ENCODE measurements around the gene LRRC27. TPM values are rescaled to one million over a fixed set of nuclear protein-coding genes. Genes with fewer than 3 reads are reported as not detected.

The LRRC27 gene
- total RNA-seq, 4 donors from 2014 or later, result 3.1 to 5.8 (median 4.4) TPM

GRCh38 chr10:132344386-132344785 is 12.4 kb downstream of the LRRC27 start:
- peaks cover 0 to 74% of the 10 kb centered on the region in 2 donors for H3K36me3 ChIP-seq
- no peak for ATAC-seq
- no peaks in the 10 kb centered on the region for H3K4me1 ChIP-seq
- H3K9me3 ChIP-seq, result no peaks in the 10 kb centered on the region
- no peaks in the 10 kb centered on the region for H3K27me3 ChIP-seq
- WGBS, 2 donors (ENCODE audit: low coverage in 1 of 2), result 79 to 82% methylated on average over 6 of the region's 6 CpGs
- no peak for TF ChIP-seq POLR2AphosphoS5 (IDR thresholded peaks at IDR 0.05)
- no peak for TF ChIP-seq EP300 (IDR thresholded peaks at IDR 0.05)
- TF ChIP-seq POLR2A (IDR thresholded peaks at IDR 0.05), result no peak
- no peak for TF ChIP-seq CTCF (IDR thresholded peaks at IDR 0.05)
- H3K27ac ChIP-seq, result no peak overlapping the region
- H3K4me3 ChIP-seq, result no peak overlapping the region

GRCh38 chr10:132345345-132345744 is 13.4 kb downstream of the LRRC27 start:
- no peak overlapping the region for H3K27ac ChIP-seq
- no peaks in the 10 kb centered on the region for H3K27me3 ChIP-seq
- H3K4me1 ChIP-seq, result no peaks in the 10 kb centered on the region
- H3K9me3 ChIP-seq, result no peaks in the 10 kb centered on the region
- peaks cover 0 to 70% of the 10 kb centered on the region in 2 donors for H3K36me3 ChIP-seq
- WGBS, 2 donors (ENCODE audit: low coverage in 1 of 2), result 80 to 93% methylated on average over 1 to 7 of the region's 7 CpGs
- no peak overlapping the region for H3K4me3 ChIP-seq
- TF ChIP-seq POLR2A (IDR thresholded peaks at IDR 0.05) (no peak), EP300 (IDR thresholded peaks at IDR 0.05) (no peak), POLR2AphosphoS5 (IDR thresholded peaks at IDR 0.05) (no peak), CTCF (IDR thresholded peaks at IDR 0.05) (no peak)
- ATAC-seq, result no peak

GRCh38 chr10:132346806-132347205 is 14.8 kb downstream of the LRRC27 start:
- Histone ChIP-seq H3K9me3 (no peaks in the 10 kb centered on the region), H3K4me3 (no peak overlapping the region), H3K36me3 (peaks cover 0 to 73% of the 10 kb centered on the region in 2 donors), H3K4me1 (no peaks in the 10 kb centered on the region), H3K27me3 (no peaks in the 10 kb centered on the region), H3K27ac (no peak overlapping the region)
- ATAC-seq, result no peak
- no peak for TF ChIP-seq POLR2A (IDR thresholded peaks at IDR 0.05)
- no peak for TF ChIP-seq POLR2AphosphoS5 (IDR thresholded peaks at IDR 0.05)
- no peak for TF ChIP-seq EP300 (IDR thresholded peaks at IDR 0.05)
- TF ChIP-seq CTCF (IDR thresholded peaks at IDR 0.05), result no peak
- WGBS, 2 donors (ENCODE audit: low coverage in 1 of 2), result 85% methylated on average over 6 of the region's 9 CpGs; no CpG with 5 or more reads in 1 of the 2 donors

GRCh38 chr10:132347211-132347930 is 15.4 kb downstream of the LRRC27 start:
- H3K27me3 ChIP-seq, result no peaks in the 10 kb centered on the region
- H3K4me1 ChIP-seq, result no peaks in the 10 kb centered on the region
- no peak for TF ChIP-seq CTCF (IDR thresholded peaks at IDR 0.05)
- TF ChIP-seq POLR2A (IDR thresholded peaks at IDR 0.05), result no peak
- TF ChIP-seq EP300 (IDR thresholded peaks at IDR 0.05), result no peak
- TF ChIP-seq POLR2AphosphoS5 (IDR thresholded peaks at IDR 0.05), result no peak
- 95 to 97% methylated on average over 7 to 9 of the region's 23 CpGs for WGBS, 2 donors (ENCODE audit: low coverage in 1 of 2)
- H3K27ac ChIP-seq, result no peak overlapping the region
- H3K9me3 ChIP-seq, result no peaks in the 10 kb centered on the region
- H3K36me3 ChIP-seq, result peaks cover 0 to 68% of the 10 kb centered on the region in 2 donors
- no peak for ATAC-seq
- H3K4me3 ChIP-seq, result no peak overlapping the region

GRCh38 chr10:132347931-132348267 is 15.9 kb downstream of the LRRC27 start:
- no peaks in the 10 kb centered on the region for H3K9me3 ChIP-seq
- TF ChIP-seq POLR2A (IDR thresholded peaks at IDR 0.05) (no peak), CTCF (IDR thresholded peaks at IDR 0.05) (no peak), EP300 (IDR thresholded peaks at IDR 0.05) (no peak), POLR2AphosphoS5 (IDR thresholded peaks at IDR 0.05) (no peak)
- H3K4me3 ChIP-seq, result no peak overlapping the region
- no peaks in the 10 kb centered on the region for H3K4me1 ChIP-seq
- peaks cover 0 to 65% of the 10 kb centered on the region in 2 donors for H3K36me3 ChIP-seq
- no peak for ATAC-seq
- no peaks in the 10 kb centered on the region for H3K27me3 ChIP-seq
- WGBS, 2 donors (ENCODE audit: low coverage in 1 of 2), result 77 to 83% methylated on average over 2 to 5 of the region's 13 CpGs
- no peak overlapping the region for H3K27ac ChIP-seq
